PC-3 (cell line): ENCODE results near the gene FURIN. TPM values are rescaled to one million over a fixed set of nuclear protein-coding genes. Genes with fewer than 3 reads are reported as not detected.

Experiments used
- ATAC-seq: fragments of 200-7000 bp; cut with Tn5 transposase; 2 replicates; pipeline ENCODE4 v1.9.1; 2020; ENCODE audit warnings: mild to moderate bottlenecking, moderate library complexity
- BruUV-seq: library from RNA; stranded (reverse); fragments of 400-500 nt; replicated peaks from 2 replicates; lab custom pipeline; 2021; lab: Mats Ljungman, UMichigan
- CTCF ChIA-PET: fragments of 300-600 bp; sonication (Branson Sonifier 250); formaldehyde crosslinking; loops from one replicate; lab custom pipeline; 2022; ENCODE audit warnings: antibody characterized with exemption; lab: Charles Lee
- POLR2A ChIA-PET: fragments of 300-600 bp; sonication (Branson Sonifier 250); formaldehyde crosslinking; loops from one replicate; lab custom pipeline; 2022; ENCODE audit warnings: antibody characterized with exemption; ENCODE audit not compliant: unreplicated experiment; lab: Charles Lee
- DNase-seq: peaks from one replicate; pipeline ENCODE4 v3.0.0-alpha.2; 2015
- H2AFZ ChIP-seq: fragments of 300-600 bp; sonication (generic); 2 replicates; pipeline ENCODE4 v1.6.0; 2016; ENCODE audit warnings: antibody characterized with exemption, low read length
- H3F3A ChIP-seq: fragments of 300-600 bp; sonication (generic); one replicate; pipeline ENCODE4 v1.6.0; 2017; ENCODE audit warnings: antibody characterized with exemption, low read length, control low read depth, mild to moderate bottlenecking; ENCODE audit not compliant: unreplicated experiment
- H3K27ac ChIP-seq: fragments of 300-600 bp; sonication (generic); 2 replicates; pipeline ENCODE4 v1.5.1; 2016; ENCODE audit warnings: mild to moderate bottlenecking, low read length
- H3K27me3 ChIP-seq: fragments of 300-600 bp; sonication (generic); 2 replicates; pipeline ENCODE4 v1.6.1; 2016; ENCODE audit warnings: low read length, mixed read lengths
- H3K36me3 ChIP-seq: fragments of 300-600 bp; sonication (generic); 2 replicates; pipeline ENCODE4 v1.6.1; 2016; ENCODE audit warnings: low read depth, mixed run types, low read length, mixed read lengths
- H3K4me1 ChIP-seq: fragments of 300-600 bp; sonication (generic); 2 replicates; pipeline ENCODE4 v1.5.1; 2016; ENCODE audit warnings: low read length; ENCODE audit not compliant: insufficient read depth
- H3K4me2 ChIP-seq: fragments of 300-600 bp; sonication (generic); 2 replicates; pipeline ENCODE4 v1.6.0; 2016; ENCODE audit warnings: low read length
- H3K4me3 ChIP-seq: fragments of 300-600 bp; sonication (generic); 2 replicates; pipeline ENCODE4 v1.5.1; 2016; ENCODE audit warnings: mild to moderate bottlenecking, low read length, mixed read lengths
- H3K79me2 ChIP-seq: fragments of 300-600 bp; sonication (generic); 2 replicates; pipeline ENCODE4 v1.6.1; 2017; ENCODE audit warnings: low read length, mixed read lengths
- H3K9ac ChIP-seq: fragments of 300-600 bp; sonication (generic); 2 replicates; pipeline ENCODE4 v1.6.0; 2016; ENCODE audit warnings: mild to moderate bottlenecking, low read length
- H3K9me2 ChIP-seq: fragments of 300-600 bp; sonication (generic); replicated peaks from 2 replicates; pipeline ENCODE4 v1.6.1; 2016; ENCODE audit warnings: mixed run types, low read length, mixed read lengths
- H3K9me3 ChIP-seq: fragments of 300-600 bp; sonication (generic); 2 replicates; pipeline ENCODE4 v1.6.1; 2016; ENCODE audit warnings: low read length, mixed read lengths
- H4K20me1 ChIP-seq: fragments of 300-600 bp; sonication (generic); 2 replicates; pipeline ENCODE4 v1.6.1; 2016; ENCODE audit warnings: low read length, mixed read lengths
- EZH2 ChIP-seq: fragments of 300-600 bp; sonication (generic); IDR thresholded peaks from one replicate; pipeline ENCODE4 v1.6.1; 2017; ENCODE audit warnings: antibody characterized with exemption, mild to moderate bottlenecking, low read length; ENCODE audit not compliant: unreplicated experiment
- EZH2phosphoT487 ChIP-seq: fragments of 300-600 bp; sonication (generic); IDR thresholded peaks from 2 replicates; pipeline ENCODE4 v1.6.1; 2018; ENCODE audit warnings: mild to moderate bottlenecking, antibody characterized with exemption, low read length, borderline replicate concordance
- intact Hi-C: fragments of 100-400 bp; cut with micrococcal nuclease; formaldehyde crosslinking; loops from 2 replicates; pipeline ENCODE4 v1.9.0; 2023
- total RNA-seq: library from RNA; depleted of rRNA; stranded (reverse); fragments of >200 nt; gene quantifications from 2 replicates; pipeline ENCODE4 v1.2.3, GENCODE V29; 2014
- TF ChIP-seq, protein P1 (sequence below): fragments of 300-600 bp; sonication (generic); conservative IDR thresholded peaks from 2 replicates; pipeline ENCODE4 v1.5.1; 2017; ENCODE audit warnings: antibody characterized with exemption, low read depth, mild to moderate bottlenecking, low read length

The FURIN gene
- total RNA-seq, 1 experiment from 2014 or later: 39.1 TPM

DNA sequence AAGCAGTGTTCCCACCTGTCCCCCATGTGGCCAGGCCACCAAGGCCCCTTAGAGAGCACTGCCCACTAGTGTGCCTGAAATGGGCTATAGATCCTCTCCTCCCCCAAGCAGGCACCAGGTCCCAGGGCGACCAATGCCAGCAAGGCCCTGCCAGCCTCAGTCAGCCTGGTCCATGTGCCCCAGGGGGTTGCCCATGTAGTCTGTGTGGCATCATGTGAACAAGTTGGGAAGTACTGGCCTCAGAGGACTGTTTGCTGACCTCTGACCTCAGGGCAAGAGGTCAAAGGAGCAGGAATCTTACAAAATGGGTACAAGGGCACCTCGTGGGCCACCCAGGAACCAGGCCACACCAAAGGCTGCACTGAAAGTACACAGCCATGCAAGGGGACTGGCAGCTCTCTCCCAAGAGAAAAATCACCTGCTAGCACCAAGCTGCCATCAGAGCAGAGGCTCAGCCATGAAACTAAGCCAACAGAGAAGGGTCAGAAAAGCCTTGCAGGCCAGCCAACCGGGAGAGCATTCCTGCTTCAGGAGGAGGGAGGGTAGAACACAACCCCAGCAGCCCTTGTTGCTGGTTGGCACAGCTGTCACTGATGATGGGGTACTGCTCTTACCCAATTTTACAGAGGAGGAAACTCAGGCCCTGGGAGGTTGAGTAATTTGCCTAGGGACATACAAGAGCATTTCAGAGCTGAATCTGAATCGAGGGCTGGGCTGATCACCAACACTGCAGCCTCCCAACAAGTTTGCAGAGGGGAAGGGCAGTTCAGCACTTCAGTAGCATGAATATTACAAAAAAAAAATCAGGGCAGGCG, 5.2 kb upstream of the FURIN start:
- peaks cover 54% of the 10 kb centered on the region for H3K4me1 ChIP-seq
- no peaks in the 10 kb centered on the region for H3K79me2 ChIP-seq
- no peak overlapping the region for H3K9ac ChIP-seq
- H3K4me2 ChIP-seq: no peak overlapping the region
- intact Hi-C loops: no loop called here
- H3K36me3 ChIP-seq: no peaks in the 10 kb centered on the region
- DNase-seq: peak; percentile 68
- CTCF ChIA-PET: no interaction called here
- H3K4me3 ChIP-seq: no peak overlapping the region
- H3K9me2 ChIP-seq: no peaks in the 10 kb centered on the region
- H3F3A ChIP-seq: no peaks in the 10 kb centered on the region
- no peaks in the 10 kb centered on the region for H3K27me3 ChIP-seq
- no peaks in the 10 kb centered on the region for H3K9me3 ChIP-seq
- no peak overlapping the region for H2AFZ ChIP-seq
- no peak for ATAC-seq
- H4K20me1 ChIP-seq: no peaks in the 10 kb centered on the region
- POLR2A ChIA-PET: no interaction called here
- TF ChIP-seq, protein P1, sequence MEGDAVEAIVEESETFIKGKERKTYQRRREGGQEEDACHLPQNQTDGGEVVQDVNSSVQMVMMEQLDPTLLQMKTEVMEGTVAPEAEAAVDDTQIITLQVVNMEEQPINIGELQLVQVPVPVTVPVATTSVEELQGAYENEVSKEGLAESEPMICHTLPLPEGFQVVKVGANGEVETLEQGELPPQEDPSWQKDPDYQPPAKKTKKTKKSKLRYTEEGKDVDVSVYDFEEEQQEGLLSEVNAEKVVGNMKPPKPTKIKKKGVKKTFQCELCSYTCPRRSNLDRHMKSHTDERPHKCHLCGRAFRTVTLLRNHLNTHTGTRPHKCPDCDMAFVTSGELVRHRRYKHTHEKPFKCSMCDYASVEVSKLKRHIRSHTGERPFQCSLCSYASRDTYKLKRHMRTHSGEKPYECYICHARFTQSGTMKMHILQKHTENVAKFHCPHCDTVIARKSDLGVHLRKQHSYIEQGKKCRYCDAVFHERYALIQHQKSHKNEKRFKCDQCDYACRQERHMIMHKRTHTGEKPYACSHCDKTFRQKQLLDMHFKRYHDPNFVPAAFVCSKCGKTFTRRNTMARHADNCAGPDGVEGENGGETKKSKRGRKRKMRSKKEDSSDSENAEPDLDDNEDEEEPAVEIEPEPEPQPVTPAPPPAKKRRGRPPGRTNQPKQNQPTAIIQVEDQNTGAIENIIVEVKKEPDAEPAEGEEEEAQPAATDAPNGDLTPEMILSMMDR: no peak
- TF ChIP-seq EZH2 (no peak), EZH2phosphoT487 (no peak)
- peak overlapping the region; percentile 47 for H3K27ac ChIP-seq
- no TSS peak for BruUV-seq

DNA sequence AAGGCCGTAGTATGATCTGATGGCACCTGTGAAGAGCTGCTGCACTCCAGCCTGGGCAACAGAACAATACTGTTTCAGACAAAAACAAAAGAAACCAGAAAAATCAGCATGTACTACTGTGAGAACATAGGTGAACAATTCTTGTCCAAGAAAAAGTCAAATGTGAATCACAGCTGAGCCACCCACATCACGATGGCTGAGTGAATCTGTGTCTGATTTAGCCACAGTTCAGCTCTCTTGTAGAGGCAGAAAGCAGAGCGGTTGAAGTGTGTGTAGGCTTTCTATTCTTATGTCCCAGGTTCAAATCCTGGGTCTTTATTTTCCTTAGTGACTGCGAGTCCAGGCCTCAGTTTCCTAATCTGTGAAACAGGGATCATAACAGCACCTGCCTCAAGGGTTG, 4.4 kb upstream of the FURIN start:
- Histone ChIP-seq H3K9ac (no peak overlapping the region), H3K9me3 (no peaks in the 10 kb centered on the region), H3K36me3 (no peaks in the 10 kb centered on the region), H4K20me1 (no peaks in the 10 kb centered on the region), H3F3A (no peaks in the 10 kb centered on the region), H3K27ac (peak overlapping the region; percentile 47), H3K9me2 (no peaks in the 10 kb centered on the region), H3K27me3 (no peaks in the 10 kb centered on the region), H3K4me3 (no peak overlapping the region), H2AFZ (no peak overlapping the region), H3K4me2 (peak overlapping the region; percentile 10; the same call in 1 of the 2 replicates), H3K4me1 (peaks cover 62% of the 10 kb centered on the region), H3K79me2 (no peaks in the 10 kb centered on the region)
- no TSS peak for BruUV-seq
- DNase-seq (no peak), ATAC-seq (no peak)
- ChIA-PET POLR2A (no interaction called here), CTCF (no interaction called here)
- intact Hi-C loops: no loop called here
- TF ChIP-seq EZH2 (no peak), EZH2phosphoT487 (no peak)
- TF ChIP-seq, protein P1: no peak

DNA sequence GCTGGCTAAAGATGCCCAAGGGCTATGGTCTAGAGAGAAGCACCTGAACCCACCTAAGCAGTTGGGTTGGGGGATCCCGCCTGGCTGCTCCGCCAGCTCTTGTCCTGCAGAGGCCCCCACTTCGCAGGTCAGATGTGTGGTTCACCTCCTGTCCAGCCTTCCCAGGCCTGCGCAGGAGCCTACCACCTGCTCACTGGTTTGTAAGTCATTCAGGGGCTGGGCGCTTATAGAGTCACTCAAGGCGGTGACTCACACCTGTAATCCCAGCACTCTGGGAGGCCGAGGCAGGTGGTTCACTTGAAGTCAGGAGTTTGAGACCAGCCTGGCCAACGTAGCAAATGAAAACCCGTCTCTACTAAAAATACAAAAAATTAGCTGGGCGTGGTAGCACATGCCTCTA, 3.9 kb upstream of the FURIN start:
- Histone ChIP-seq H3K27me3 (no peaks in the 10 kb centered on the region), H3K9me2 (no peaks in the 10 kb centered on the region), H3K27ac (peak overlapping the region; percentile 47; the same call in 1 of the 2 replicates), H3K4me1 (peaks cover 65% of the 10 kb centered on the region), H3K9ac (no peak overlapping the region), H2AFZ (no peak overlapping the region), H4K20me1 (no peaks in the 10 kb centered on the region), H3K9me3 (no peaks in the 10 kb centered on the region), H3F3A (no peaks in the 10 kb centered on the region), H3K4me3 (no peak overlapping the region), H3K79me2 (no peaks in the 10 kb centered on the region), H3K4me2 (no peak overlapping the region), H3K36me3 (no peaks in the 10 kb centered on the region)
- TF ChIP-seq, protein P1: no peak
- TF ChIP-seq EZH2: no peak
- TF ChIP-seq EZH2phosphoT487: no peak
- BruUV-seq: no TSS peak
- intact Hi-C loops: no loop called here
- POLR2A ChIA-PET: no interaction called here
- DNase-seq (no peak), ATAC-seq (no peak)
- CTCF ChIA-PET: no interaction called here
